HG03520 (cell line): ENCODE data around the gene MDH2.
"Not testable (repeated sequence)": the region's sequence is repeated elsewhere in the genome, so short reads cannot be mapped to it uniquely, and the experiment has no call there.

Source experiments
- ATAC-seq: cut with Tn5 transposase; IDR thresholded peaks from one replicate; pipeline ENCODE4 v1.9.1; 2021; ENCODE audit warnings: mild to moderate bottlenecking, moderate library complexity; ENCODE audit not compliant: unreplicated experiment

The MDH2 gene

DNA sequence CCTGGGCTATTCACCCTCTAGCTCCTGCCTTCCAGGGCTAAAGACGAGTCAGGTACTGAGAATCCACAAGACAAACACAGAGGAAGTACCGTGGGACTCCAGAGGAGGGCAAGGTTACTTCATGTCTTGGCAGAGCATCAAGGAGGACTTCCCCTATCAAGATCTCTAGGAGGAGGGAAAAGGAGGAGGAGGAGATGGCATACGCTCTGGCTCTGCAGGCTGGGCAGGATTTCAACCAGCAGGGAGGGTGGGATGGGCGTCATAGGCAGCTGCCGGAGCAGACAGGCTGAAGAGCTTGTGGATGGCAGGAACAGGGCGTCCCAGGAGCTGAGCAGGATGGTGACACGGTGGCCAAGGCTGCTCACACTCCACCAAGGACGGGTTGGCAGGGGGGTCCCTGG, 21.3 kb downstream of the MDH2 start:
- no peak for ATAC-seq

DNA sequence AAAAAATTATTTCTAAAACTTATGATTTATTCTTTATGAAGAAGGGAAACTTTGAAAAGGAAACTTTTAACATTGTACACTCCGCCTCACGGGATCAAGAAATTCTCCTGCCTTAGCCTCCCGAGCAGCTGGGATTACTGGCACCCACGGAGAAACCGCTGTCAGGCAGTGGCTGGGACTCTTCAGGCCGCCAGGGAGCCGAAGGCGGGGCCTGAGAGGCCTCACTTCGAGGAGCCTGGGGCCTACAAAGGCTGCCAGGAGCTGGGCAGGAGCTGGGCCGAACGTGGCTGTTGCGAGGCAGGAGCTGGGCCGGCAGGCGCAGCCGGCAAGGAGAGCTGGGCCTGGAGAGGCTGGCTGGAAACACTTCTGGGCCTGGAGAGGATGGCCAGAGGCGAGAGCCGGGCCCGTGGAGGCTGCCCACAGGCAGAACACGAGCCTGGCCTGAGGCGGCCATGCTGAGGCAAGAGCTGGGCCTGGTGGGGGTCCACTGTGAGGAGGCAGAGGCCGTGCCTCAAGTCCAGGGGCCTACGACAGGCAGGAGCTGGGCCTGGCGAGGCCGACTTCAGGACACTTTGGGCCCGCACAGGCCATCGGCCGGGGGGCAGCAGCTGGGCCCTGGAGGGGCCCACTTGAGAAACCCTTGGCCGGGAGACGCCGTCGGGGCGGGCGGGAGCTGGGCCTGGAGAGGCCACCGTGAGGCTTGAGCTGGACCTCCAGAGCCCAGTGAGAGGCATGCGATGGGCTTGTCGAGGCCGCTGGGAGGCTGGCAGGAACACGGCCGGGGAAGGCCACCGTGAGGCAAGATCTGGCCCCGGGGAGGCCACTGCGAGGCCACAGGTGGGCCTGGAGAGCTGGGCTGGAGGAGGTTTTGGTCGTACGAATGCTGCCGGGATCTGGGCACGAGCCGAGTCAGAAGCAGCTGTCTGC, 23.7 kb downstream of the MDH2 start:
- ATAC-seq, result no peak

DNA sequence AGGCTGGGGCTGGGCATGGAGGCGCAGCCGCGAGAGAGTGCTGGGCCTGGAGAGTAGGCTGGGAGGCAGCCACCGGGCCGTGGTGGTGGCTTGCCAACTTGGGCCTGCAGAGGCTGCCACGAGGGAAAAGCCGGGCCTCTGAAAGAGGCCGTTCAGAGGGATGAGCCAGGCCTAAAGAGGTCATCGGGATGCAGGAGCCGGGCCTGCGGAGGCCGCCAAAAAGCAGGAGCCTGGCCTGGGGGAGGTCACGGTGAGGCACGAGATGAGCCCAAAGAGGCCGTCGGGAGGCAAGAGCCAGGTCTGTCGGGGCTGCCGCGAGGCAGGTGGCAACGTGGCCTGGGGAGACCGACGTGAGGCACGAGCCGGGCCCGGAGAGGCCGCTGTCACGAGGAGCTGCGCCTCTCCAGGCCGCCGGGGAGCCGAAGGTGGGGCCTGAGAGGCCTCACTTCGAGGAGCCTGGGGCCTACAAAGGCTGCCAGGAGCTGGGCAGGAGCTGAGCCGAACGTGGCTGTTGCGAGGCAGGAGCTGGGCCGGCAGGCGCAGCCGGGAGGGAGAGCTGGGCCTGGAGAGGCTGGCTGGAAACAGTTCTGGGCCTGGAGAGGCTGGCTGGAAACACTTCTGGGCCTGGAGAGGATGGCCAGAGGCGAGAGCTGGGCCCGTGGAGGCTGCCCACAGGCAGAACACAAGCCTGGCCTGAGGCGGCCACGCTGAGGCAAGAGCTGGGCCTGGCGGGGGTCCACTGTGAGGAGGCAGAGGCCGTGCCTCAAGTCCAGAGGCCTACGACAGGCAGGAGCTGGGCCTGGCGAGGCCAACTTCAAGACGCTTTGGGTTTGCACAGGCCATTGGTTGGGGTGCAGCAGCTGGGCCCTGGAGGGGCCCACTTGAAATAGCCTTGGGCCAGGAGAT, 24.6 kb downstream of the MDH2 start:
- ATAC-seq, result no peak

- ATAC-seq, result no peak
Observed at GRCh38 chr7:76073335-76073990, 25.6 kb downstream of the MDH2 start.

DNA sequence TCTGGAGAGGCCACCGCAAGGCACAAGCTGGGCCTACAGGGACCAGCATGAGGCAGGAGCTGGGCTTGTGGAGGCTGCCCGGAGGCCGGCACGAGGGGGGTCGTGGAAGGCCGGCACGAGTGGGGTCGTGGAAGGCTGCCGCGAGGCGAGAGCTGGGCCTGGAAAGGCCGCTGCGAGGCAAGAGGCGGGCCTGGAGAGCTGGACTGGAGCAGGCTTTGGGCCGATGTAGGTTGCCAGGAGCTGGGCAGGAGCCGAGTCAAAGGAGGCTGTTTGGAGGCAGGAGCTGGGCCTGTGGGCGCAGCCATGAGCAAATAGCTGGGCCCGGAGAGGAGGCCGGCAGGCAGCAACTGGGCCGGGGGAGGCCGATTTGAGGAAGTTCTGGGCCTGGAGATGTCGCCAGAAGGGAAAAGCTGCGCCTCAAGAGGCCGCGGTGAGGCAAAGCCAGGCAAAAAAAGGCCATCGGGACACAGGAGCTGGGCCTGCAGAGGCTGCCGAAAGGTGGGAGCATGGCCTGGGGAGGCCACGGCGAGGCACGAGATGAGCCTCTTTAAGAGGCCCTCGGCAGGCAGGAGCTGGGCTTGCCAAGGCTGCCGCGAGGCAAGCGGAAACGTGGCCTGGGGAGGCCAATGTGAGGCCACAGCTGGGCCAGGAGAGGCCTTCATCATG, 26.5 kb downstream of the MDH2 start:
- no peak for ATAC-seq

GRCh38 chr7:76074972-76075370, 27.1 kb downstream of the MDH2 start:
- ATAC-seq, result no peak

GRCh38 chr7:76076995-76077394, 29.1 kb downstream of the MDH2 start:
- no peak for ATAC-seq

GRCh38 chr7:76077435-76077834, 29.5 kb downstream of the MDH2 start:
- no peak for ATAC-seq

DNA sequence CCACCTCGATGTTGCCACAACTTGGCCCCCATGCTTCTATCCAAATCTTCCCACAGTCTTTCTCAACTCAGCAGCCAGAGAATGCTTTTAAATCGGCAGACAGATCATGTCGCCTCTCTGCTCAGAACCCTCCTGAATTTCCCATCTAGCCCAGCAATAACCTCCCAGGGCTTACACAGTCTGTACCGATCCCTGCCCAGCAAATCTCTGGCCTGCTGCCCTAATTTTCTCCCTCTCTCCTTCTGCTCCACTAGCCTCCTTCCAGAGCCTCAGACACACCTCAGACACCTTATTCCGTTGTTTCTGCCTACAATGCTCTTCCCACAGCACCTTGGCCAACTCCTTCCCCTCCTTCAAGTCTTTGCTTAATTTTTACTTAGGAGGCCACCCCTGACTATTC, 32.3 kb downstream of the MDH2 start:
- no peak for ATAC-seq

DNA sequence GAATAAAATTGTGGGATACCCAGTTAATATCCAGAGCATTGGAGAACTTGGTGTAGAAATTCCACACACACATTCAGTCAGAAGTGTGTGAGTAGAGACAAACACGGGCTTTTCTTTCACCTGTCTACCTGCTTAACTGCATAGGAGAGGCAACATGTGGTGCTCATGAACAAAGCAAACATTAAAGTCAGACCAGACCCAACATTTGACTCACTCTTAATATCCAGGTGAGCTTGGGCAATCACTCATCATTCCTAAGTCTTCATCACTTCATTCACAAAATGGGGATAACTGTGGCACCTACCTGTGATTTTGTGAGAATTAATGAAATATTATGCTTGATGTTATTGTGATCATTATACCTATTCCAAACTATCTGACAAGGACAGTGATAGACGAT, 36.2 kb downstream of the MDH2 start:
- not testable (repeated sequence) for ATAC-seq

DNA sequence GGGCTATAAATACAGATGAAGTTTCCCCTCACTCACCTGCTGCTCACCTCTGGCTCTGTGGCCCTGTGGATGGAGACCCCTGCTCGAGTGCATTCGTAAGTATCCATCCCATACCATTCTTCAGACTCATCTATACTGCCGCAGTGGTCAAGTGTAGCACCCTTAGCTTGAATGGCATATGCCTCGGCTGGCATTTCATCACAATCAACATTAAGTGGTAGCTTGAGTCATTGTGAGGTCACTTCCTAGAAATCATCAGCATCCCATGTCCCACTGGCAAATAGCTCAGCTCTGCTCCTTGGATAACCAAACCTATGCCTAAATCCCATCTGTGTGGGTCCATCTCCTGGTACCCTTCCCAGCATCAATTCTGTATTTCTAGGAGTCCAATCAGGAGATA, 38.2 kb downstream of the MDH2 start:
- ATAC-seq, result no peak

DNA sequence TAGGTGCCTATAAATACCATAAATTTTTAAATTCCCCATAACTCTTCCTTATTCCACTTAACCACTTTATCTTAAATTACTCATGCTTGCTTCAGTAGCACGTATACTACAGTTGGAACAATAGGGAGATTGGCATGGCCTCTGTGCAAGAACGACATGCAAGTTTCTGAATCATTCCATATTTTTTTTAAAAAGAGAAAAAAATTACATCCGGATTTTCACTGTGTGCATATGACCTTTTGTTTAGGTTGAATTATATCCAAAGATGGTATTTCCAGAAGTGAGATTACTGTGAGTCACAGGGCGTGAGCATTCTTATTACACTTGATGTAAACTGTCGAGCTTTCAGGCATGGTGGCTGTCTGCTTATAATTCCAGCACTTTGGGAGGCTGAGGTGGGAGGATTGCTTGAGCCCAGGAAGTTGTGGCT, 39.5 kb downstream of the MDH2 start:
- ATAC-seq, result not testable (repeated sequence)

DNA sequence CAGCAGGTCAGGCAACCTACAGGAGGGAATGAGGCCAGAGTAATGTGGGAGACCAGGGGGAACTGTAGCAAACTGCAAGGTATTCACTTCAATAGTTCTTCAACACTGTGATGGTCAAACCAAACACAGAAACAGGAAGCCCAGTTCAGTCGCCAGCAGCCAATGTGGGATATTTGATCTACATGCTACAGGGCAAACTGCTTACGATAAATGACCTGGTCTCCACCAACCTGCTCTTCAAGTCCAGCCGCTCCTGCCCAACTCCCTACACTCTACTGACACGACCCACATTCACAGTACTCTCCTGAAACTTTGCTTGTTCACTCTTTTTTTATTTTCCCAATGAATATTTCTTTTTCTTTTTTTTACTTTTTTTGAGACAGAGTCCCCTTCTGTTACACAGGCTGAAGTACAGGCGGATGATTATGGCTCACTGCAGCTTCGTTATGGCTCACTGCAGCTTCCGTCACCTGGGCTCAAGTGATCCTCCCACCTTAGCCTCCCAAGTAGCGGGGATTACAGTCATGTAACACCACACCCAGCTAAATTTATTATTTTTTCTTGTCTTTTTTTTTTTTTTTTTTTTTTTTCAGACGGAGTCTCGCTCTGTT, 42.1 kb downstream of the MDH2 start:
- no peak for ATAC-seq

DNA sequence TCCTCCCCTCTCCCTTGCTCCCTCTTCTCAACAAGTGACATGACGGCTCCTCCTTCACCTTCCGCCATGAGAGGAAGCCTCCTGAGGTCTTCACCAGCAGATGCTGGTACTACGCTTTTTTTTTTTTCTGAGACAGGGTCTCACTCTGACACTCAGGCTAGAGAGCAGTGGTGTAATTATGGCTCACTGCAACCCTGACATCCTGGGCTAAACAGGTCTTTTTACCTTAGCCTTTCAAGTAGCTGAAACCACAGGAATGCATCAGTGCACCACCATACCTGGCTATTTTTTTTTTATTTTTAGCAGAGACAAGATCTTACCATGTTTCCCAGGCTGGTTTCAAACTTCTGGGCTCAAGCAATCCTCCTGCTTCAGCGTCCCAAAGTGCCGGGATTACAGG, 43.6 kb downstream of the MDH2 start:
- ATAC-seq, result no peak

GRCh38 chr7:76093531-76093930, 45.6 kb downstream of the MDH2 start:
- ATAC-seq, result not testable (repeated sequence)

DNA sequence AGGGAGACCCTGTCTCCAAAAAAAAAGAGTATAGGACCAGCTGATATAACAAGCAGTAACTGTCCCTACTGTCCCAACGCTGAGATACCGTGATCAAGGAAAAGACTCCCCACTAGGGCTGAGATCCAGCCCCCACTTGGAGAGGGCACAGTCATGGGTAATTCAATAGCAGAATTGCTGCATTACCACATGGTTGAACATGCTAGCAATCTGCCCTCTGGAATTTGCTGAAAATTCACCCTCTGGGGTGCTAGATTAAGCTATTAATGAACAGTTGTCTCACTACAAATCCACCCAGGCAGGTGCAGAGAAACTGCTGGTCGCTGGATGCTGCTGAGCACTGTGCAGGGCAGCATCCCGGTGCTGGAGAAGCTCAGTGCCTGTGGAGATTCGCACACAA, 46.4 kb downstream of the MDH2 start:
- ATAC-seq, result not testable (repeated sequence)

GRCh38 chr7:76095908-76096307, 48.0 kb downstream of the MDH2 start:
- no peak for ATAC-seq

DNA sequence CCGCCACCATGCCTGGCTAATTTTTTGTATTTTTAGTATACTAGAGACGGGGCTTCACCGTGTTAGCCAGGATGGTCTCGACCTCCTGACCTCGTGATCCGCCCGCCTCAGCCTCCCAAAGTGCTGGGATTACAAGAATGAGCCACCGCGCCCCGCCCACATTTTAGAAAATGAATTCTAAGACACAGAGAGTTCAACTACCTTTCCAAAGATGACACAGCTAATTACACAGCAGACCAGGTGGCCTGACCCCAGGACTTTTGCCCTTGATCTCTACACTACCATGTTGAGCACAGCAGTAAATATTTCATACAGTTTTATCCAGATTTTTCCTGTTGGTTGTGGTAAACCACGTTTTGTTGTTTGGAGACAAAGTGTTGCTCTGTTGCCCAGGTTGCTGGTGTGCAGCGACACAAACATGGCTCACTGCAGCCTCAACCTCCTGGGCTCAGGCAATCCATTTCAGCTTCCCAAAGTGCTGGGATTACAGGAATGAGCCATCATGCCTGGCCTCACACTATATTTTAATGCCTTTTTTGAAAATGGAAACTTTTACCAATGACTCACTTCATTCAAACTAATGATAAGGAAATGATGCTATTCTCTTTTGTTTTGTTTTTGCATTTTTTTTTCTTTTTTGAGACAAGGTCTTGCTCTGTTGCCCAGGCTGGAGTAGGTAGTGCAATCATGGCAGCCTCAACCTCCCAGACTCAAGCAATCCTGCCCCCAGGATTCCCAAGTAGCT, 54.0 kb downstream of the MDH2 start:
- not testable (repeated sequence) for ATAC-seq

- not testable (repeated sequence) for ATAC-seq
Observed at GRCh38 chr7:76103788-76104187, 55.9 kb downstream of the MDH2 start.
